ENCODE data around the gene MANEAL.

DNA sequence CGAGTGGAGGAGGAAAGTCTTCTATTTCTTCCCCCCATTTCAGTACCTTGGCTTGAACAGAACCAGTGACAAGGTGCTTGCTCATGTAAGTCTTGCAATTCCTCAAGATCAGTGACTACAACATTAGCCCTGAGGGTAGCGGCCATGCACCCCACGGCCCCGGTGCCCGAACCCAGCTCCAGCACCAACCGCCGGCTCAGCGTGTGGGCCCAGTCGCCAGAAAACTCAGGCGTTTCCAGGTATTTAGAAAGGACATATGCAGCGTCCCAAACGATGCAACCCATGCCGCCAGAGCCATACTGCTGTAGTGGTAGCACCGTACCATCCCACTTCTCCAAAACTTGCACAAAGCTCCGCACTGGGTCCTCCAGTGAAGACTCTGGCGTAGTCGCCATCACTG, 11.2 kb upstream of the MANEAL start:
- TF ChIP-seq, protein P1, sequence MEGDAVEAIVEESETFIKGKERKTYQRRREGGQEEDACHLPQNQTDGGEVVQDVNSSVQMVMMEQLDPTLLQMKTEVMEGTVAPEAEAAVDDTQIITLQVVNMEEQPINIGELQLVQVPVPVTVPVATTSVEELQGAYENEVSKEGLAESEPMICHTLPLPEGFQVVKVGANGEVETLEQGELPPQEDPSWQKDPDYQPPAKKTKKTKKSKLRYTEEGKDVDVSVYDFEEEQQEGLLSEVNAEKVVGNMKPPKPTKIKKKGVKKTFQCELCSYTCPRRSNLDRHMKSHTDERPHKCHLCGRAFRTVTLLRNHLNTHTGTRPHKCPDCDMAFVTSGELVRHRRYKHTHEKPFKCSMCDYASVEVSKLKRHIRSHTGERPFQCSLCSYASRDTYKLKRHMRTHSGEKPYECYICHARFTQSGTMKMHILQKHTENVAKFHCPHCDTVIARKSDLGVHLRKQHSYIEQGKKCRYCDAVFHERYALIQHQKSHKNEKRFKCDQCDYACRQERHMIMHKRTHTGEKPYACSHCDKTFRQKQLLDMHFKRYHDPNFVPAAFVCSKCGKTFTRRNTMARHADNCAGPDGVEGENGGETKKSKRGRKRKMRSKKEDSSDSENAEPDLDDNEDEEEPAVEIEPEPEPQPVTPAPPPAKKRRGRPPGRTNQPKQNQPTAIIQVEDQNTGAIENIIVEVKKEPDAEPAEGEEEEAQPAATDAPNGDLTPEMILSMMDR (conservative IDR thresholded peaks at IDR 0.05; ENCODE audit: low read depth, low read length): no peak
- TF ChIP-seq MAZ (IDR thresholded peaks at IDR 0.05; ENCODE audit: borderline replicate concordance, low read depth, low read length) (no peak), RCOR1 (IDR thresholded peaks at IDR 0.05; ENCODE audit: insufficient replicate concordance, low read length) (no peak), POLR2A (IDR thresholded peaks at IDR 0.05; ENCODE audit: low read depth, low read length) (no peak)
- TF ChIP-seq, protein P2, sequence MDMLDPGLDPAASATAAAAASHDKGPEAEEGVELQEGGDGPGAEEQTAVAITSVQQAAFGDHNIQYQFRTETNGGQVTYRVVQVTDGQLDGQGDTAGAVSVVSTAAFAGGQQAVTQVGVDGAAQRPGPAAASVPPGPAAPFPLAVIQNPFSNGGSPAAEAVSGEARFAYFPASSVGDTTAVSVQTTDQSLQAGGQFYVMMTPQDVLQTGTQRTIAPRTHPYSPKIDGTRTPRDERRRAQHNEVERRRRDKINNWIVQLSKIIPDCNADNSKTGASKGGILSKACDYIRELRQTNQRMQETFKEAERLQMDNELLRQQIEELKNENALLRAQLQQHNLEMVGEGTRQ (IDR thresholded peaks at IDR 0.05; ENCODE audit: low read depth, low read length): no peak
